Body of pancreas (tissue), 4 donors: Measurements from ENCODE around the gene ISG20. TPM values are rescaled to one million over a fixed set of nuclear protein-coding genes. Genes with fewer than 3 reads are reported as not detected.

ENCODE experiments used
- ATAC-seq: fragments of 150-250 bp; one replicate; pipeline ENCODE4 v1.9.1; 2016
- DNase-seq, 4 donors: peaks; one replicate each; pipeline ENCODE4 v3.0.0-alpha.2; 2019
- H3K27ac ChIP-seq, 4 donors: fragments of 200-600 bp; sonication (generic); 1 replicate in 3 of 4; 2 replicates in 1 of 4; pipeline versions ENCODE4 v1.5.1 to v1.6.1; 2016 to 2019; ENCODE audit warnings: mild to moderate bottlenecking in 1 of 4, mixed read lengths in 1 of 4, moderate library complexity in 1 of 4
- H3K27me3 ChIP-seq, 2 donors: fragments of 200-600 bp; sonication (generic); one replicate each; pipeline ENCODE4 v1.6.0; 2016; ENCODE audit warnings: mild to moderate bottlenecking in 1 of 2
- H3K36me3 ChIP-seq, 2 donors: fragments of 200-600 bp; sonication (generic); replicated peaks in 1 of 2; 2 replicates each; pipeline ENCODE4 v1.5.1; 2016; ENCODE audit warnings: low read depth in 2 of 2; ENCODE audit not compliant: insufficient read depth in 1 of 2
- H3K4me1 ChIP-seq: fragments of 200-600 bp; sonication (generic); one replicate; pipeline ENCODE4 v1.6.0; 2016
- H3K4me3 ChIP-seq, 2 donors: fragments of 200-600 bp; sonication (generic); 1 replicate in 1 of 2; 2 replicates in 1 of 2; pipeline ENCODE4 v1.5.1; 2016 to 2019
- H3K9me3 ChIP-seq, 3 donors: fragments of 200-600 bp; sonication (generic); 1 replicate in 2 of 3; 2 replicates in 1 of 3; pipeline ENCODE4 v1.5.1; 2016
- POLR2A ChIP-seq, 3 donors: fragments of 450-650 bp; IDR thresholded peaks; one replicate each; pipeline ENCODE4 v1.6.1; 2016; ENCODE audit warnings: antibody characterized with exemption in 3 of 3, mild to moderate bottlenecking in 2 of 3
- WGBS, 2 donors: methylation state at CpG; one replicate each; pipeline ENCODE4 v1.1.5; 2017; 5-methylcytosine and 5-hydroxymethylcytosine counted together
- intact Hi-C: fragments of 100-400 bp; cut with DNase I; formaldehyde crosslinking; loops from one replicate; pipeline ENCODE4 v1.15.1; 2023
- total RNA-seq, 2 donors: library from RNA; depleted of rRNA; stranded (reverse); fragments of >200 nt; gene quantifications; one replicate each; pipeline ENCODE4 v1.1.0, GENCODE V29; 2016
- TF ChIP-seq, protein P1 (sequence below), 7 experiments: fragments of 450-650 bp in 4 of 7; fragments of 200-600 bp in 3 of 7; sonication (generic) in 3 of 7; IDR thresholded peaks; one replicate each; pipeline ENCODE4 v1.5.1; 2016 to 2019; ENCODE audit warnings: antibody characterized with exemption in 7 of 7

Gene ISG20
- total RNA-seq, 2 donors from 2014 or later = 2.9 to 25.4 TPM

DNA sequence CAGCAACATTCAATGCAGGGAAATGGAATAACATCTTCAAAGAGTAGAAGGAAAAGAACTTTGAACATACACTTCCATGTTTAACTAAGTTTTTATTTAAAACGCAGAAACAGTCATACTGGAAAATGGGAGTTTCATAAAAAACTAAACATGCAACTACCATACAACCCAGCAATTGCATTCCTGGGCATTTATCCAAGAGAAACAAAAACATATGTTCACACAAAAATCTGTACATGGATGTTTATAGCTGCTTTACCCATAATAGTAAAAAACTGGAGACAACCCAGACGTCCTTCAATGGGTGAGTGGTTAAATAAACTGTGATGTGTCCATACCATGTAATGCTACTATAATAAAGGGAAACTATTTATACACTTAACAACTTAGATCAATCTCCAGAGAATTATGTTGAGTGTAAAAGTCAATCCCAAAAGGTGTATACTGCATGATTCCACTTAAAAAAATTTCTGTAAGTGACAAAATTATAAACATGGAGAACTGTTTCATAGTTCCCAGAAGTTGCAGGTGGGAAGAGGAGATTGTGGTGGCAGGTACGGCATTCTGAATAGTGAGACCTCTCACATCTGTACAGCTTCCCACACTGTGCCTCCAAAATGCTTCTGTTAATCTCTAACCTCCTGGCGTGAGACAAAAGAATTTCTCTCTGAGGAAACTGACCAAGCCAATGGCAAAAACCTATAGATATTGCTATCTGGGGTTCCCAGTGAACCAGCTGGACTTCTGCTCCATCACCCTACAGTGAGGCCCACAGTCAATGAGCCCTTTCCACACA, 23.1 kb downstream of the ISG20 start:
- no peak for TF ChIP-seq POLR2A (IDR thresholded peaks at IDR 0.05)
- TF ChIP-seq, protein P1, sequence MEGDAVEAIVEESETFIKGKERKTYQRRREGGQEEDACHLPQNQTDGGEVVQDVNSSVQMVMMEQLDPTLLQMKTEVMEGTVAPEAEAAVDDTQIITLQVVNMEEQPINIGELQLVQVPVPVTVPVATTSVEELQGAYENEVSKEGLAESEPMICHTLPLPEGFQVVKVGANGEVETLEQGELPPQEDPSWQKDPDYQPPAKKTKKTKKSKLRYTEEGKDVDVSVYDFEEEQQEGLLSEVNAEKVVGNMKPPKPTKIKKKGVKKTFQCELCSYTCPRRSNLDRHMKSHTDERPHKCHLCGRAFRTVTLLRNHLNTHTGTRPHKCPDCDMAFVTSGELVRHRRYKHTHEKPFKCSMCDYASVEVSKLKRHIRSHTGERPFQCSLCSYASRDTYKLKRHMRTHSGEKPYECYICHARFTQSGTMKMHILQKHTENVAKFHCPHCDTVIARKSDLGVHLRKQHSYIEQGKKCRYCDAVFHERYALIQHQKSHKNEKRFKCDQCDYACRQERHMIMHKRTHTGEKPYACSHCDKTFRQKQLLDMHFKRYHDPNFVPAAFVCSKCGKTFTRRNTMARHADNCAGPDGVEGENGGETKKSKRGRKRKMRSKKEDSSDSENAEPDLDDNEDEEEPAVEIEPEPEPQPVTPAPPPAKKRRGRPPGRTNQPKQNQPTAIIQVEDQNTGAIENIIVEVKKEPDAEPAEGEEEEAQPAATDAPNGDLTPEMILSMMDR (IDR thresholded peaks at IDR 0.05) = peak in 1 of 7 experiments; percentile 15
- Histone ChIP-seq H3K4me3 (no peak overlapping the region), H3K36me3 (no peaks in the 10 kb centered on the region), H3K9me3 (no peaks in the 10 kb centered on the region), H3K27me3 (no peaks in the 10 kb centered on the region), H3K27ac (peak overlapping the region in 3 of 4 donors; percentile 41 to 70 (median 51)), H3K4me1 (peaks cover 36% of the 10 kb centered on the region)
- intact Hi-C loops = no loop called here
- WGBS, 2 donors = 26 to 30% methylated on average over 4 of the region's 4 CpGs
- ATAC-seq (peak; percentile 84), DNase-seq (peak; percentile 54 to 72 (median 66))

DNA sequence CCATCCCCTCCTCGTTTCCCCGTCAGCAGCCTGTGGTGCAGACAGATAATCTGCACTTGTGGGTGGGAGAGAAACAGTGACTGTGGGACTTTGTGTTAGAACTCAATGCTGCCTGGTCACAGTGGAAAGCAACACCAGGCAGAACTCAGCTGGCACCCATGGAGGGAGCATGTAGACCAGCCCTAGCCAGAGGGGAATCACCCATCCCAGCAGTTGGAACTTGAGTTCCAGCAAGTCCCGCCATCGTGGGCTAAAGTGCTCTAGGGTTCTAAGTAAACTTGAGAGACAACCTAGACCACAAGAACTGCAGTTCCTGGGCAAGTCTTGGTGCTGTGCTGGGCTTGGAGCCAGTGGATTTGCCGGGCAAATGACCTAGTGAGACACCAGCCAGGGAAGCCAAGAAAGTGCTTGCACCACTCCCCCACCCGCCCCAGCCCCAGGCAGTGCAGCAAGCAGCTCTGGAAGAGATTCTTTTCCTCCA, 24.4 kb downstream of the ISG20 start:
- ATAC-seq = peak; percentile 71
- 64 to 75% methylated on average over 3 to 6 of the region's 6 CpGs for WGBS, 2 donors
- peak; percentile 49 to 74 (median 69) for DNase-seq
- TF ChIP-seq, protein P1 (IDR thresholded peaks at IDR 0.05) = no peak
- TF ChIP-seq POLR2A (IDR thresholded peaks at IDR 0.05) = no peak
- intact Hi-C loops = no loop called here
- Histone ChIP-seq H3K36me3 (no peaks in the 10 kb centered on the region), H3K9me3 (no peaks in the 10 kb centered on the region), H3K27me3 (no peaks in the 10 kb centered on the region), H3K4me3 (no peak overlapping the region), H3K4me1 (peaks cover 36% of the 10 kb centered on the region), H3K27ac (peak overlapping the region in 3 of 4 donors; percentile 15 to 70 (median 67))

- Histone ChIP-seq H3K27me3 (no peaks in the 10 kb centered on the region), H3K36me3 (no peaks in the 10 kb centered on the region), H3K4me3 (no peak overlapping the region), H3K27ac (no peak overlapping the region), H3K4me1 (peaks cover 36% of the 10 kb centered on the region), H3K9me3 (no peaks in the 10 kb centered on the region)
- ATAC-seq (no peak), DNase-seq (peak in 1 of 4 donors; percentile 28)
- TF ChIP-seq, protein P1 (IDR thresholded peaks at IDR 0.05) = peak in 4 of 7 experiments; percentile 25 to 43 (median 30)
- no peak for TF ChIP-seq POLR2A (IDR thresholded peaks at IDR 0.05)
- 83 to 89% methylated on average over 6 to 7 of the region's 7 CpGs for WGBS, 2 donors
- intact Hi-C loops = no loop called here
These were observed 25.4 kb downstream of the ISG20 start for GRCh38 chr15:88664151-88664778.

- Histone ChIP-seq H3K27ac (no peak overlapping the region), H3K9me3 (no peaks in the 10 kb centered on the region), H3K4me3 (no peak overlapping the region), H3K4me1 (no peaks in the 10 kb centered on the region), H3K27me3 (no peaks in the 10 kb centered on the region), H3K36me3 (no peaks in the 10 kb centered on the region)
- DNase-seq = no peak
- no peak for TF ChIP-seq POLR2A (IDR thresholded peaks at IDR 0.05)
- TF ChIP-seq, protein P1 (IDR thresholded peaks at IDR 0.05) = no peak
- WGBS, 2 donors = 83 to 88% methylated on average over 4 of the region's 4 CpGs
- no peak for ATAC-seq
- intact Hi-C loops = no loop called here
These were observed 35.8 kb downstream of the ISG20 start for GRCh38 chr15:88674661-88675060.
